A673 (cell line): Measurements from ENCODE around the gene STEAP3.

Source experiments
- CTCF ChIP-seq: fragments of 300-800, 200-600 bp; sonication (generic); conservative IDR thresholded peaks from 2 replicates; pipeline ENCODE4 v1.5.1; 2017; ENCODE audit warnings: low read depth, mild to moderate bottlenecking, antibody characterized with exemption, low read length, moderate library complexity, mixed read lengths
- EZH2 ChIP-seq: fragments of 200-600 bp; sonication (generic); IDR thresholded peaks from 2 replicates; pipeline ENCODE4 v1.6.1; 2017; ENCODE audit warnings: borderline replicate concordance, low read depth, mild to moderate bottlenecking, mixed read lengths, antibody characterized with exemption, low read length; ENCODE audit not compliant: poor library complexity, severe bottlenecking

- TF ChIP-seq CTCF (no peak), EZH2 (no peak)
These were observed 37.2 kb downstream of the STEAP3 start for GRCh38 chr2:119260646-119261492.
